Naive thymus-derived CD8-positive, alpha-beta T cell (primary cell): Measurements from ENCODE around the gene ZPBP. TPM values are rescaled to one million over a fixed set of nuclear protein-coding genes. Genes with fewer than 3 reads are reported as not detected.

Source experiments
- ATAC-seq, 2 donors: fragments of 150-1000 bp; cut with Tn5 transposase in 1 of 2; sonication (Bioruptor Pico), chemical (Tn5 transposase) in 1 of 2; 1 replicate in 1 of 2; 2 replicates in 1 of 2; pipeline ENCODE4 v1.10.0; 2021; ENCODE audit warnings: mild to moderate bottlenecking in 2 of 2, moderate library complexity in 2 of 2
- POLR2A ChIA-PET: fragments of 350-600 bp; sonication (Branson Sonifier 250); formaldehyde crosslinking; loops from one replicate; lab custom pipeline; 2021; ENCODE audit warnings: antibody characterized with exemption; lab: Charles Lee
- DNase-seq, 10 donors: peaks; one replicate each; pipeline versions ENCODE4 v3.0.0 to v3.0.0-alpha.2; 2020 to 2022
- H3K27ac Mint-ChIP-seq, 10 donors: one replicate each; pipeline ENCODE4 v1.8.0; 2020 to 2022; ENCODE audit warnings: mild to moderate bottlenecking in 10 of 10, mixed read lengths in 10 of 10, moderate library complexity in 4 of 10, inconsistent platforms in 1 of 10
- H3K27me3 Mint-ChIP-seq, 5 donors: one replicate each; pipeline ENCODE4 v1.8.0; 2021 to 2022; ENCODE audit warnings: mixed read lengths in 5 of 5
- H3K36me3 Mint-ChIP-seq, 3 donors: one replicate each; pipeline ENCODE4 v1.8.0; 2020 to 2022; ENCODE audit warnings: mixed read lengths in 3 of 3, mild to moderate bottlenecking in 2 of 3, inconsistent platforms in 1 of 3
- H3K4me1 Mint-ChIP-seq, 4 donors: one replicate each; pipeline ENCODE4 v1.8.0; 2021 to 2022; ENCODE audit warnings: mixed read lengths in 4 of 4
- H3K4me3 Mint-ChIP-seq, 10 donors: one replicate each; pipeline ENCODE4 v1.8.0; 2020 to 2022; ENCODE audit warnings: mild to moderate bottlenecking in 10 of 10, mixed read lengths in 10 of 10, moderate library complexity in 6 of 10, inconsistent platforms in 1 of 10
- H3K9me3 Mint-ChIP-seq, 9 donors: one replicate each; pipeline ENCODE4 v1.8.0; 2020 to 2022; ENCODE audit warnings: mixed read lengths in 9 of 9, mild to moderate bottlenecking in 3 of 9, inconsistent platforms in 1 of 9, moderate library complexity in 1 of 9
- polyA plus RNA-seq, 3 donors: library from polyadenylated mRNA; unstranded; fragments of 300-500 nt; fragmentation: Illumina TruSeq; gene quantifications; one replicate each; pipeline ENCODE4 v1.2.3, GENCODE V29; 2021
- total RNA-seq, 8 experiments: library from RNA in 2 of 8; stranded (reverse) in 2 of 8; gene quantifications; one replicate each; pipeline ENCODE4 v1.2.3 and lab custom pipeline; 2021 to 2026

Gene ZPBP
- total and polyA plus RNA-seq, 5 experiments from 2014 or later, result not detected

GRCh38 chr7:50022991-50023390 is 70.1 kb downstream of the ZPBP start:
- H3K36me3 Mint-ChIP-seq, result peaks cover 0 to 10% (median 0%) of the 10 kb centered on the region in 3 donors
- POLR2A ChIA-PET, result no interaction called here
- H3K27ac Mint-ChIP-seq, result no peak overlapping the region
- H3K9me3 Mint-ChIP-seq, result peaks cover 0 to 12% (median 2%) of the 10 kb centered on the region in 9 donors
- ATAC-seq (no peak), DNase-seq (no peak)
- H3K27me3 Mint-ChIP-seq, result peaks cover 5 to 38% (median 8%) of the 10 kb centered on the region in 5 donors
- H3K4me1 Mint-ChIP-seq, result no peaks in the 10 kb centered on the region
- H3K4me3 Mint-ChIP-seq, result no peak overlapping the region

- Mint-ChIP-seq H3K4me3 (no peak overlapping the region), H3K27ac (no peak overlapping the region), H3K36me3 (peaks cover 0 to 10% (median 0%) of the 10 kb centered on the region in 3 donors), H3K4me1 (no peaks in the 10 kb centered on the region), H3K9me3 (peaks cover 0 to 12% (median 2%) of the 10 kb centered on the region in 9 donors), H3K27me3 (peaks cover 5 to 38% (median 8%) of the 10 kb centered on the region in 5 donors)
- ATAC-seq (no peak), DNase-seq (no peak)
- POLR2A ChIA-PET, result no interaction called here
Measured at GRCh38 chr7:50022451-50022850, 70.6 kb downstream of the ZPBP start.

- Mint-ChIP-seq H3K27ac (no peak overlapping the region), H3K27me3 (peaks cover 0 to 3% (median 0%) of the 10 kb centered on the region in 5 donors), H3K36me3 (no peaks in the 10 kb centered on the region), H3K9me3 (no peaks in the 10 kb centered on the region), H3K4me3 (no peak overlapping the region), H3K4me1 (no peaks in the 10 kb centered on the region)
- ATAC-seq (no peak), DNase-seq (no peak)
- POLR2A ChIA-PET, result no interaction called here
Measured at GRCh38 chr7:49995681-49996080, 97.4 kb downstream of the ZPBP start.

GRCh38 chr7:49986191-49986590 is 106.9 kb downstream of the ZPBP start:
- no peak for DNase-seq
- no peak for ATAC-seq
- H3K36me3 Mint-ChIP-seq, result peaks cover 0 to 18% (median 18%) of the 10 kb centered on the region in 3 donors
- no peaks in the 10 kb centered on the region for H3K4me1 Mint-ChIP-seq
- peaks cover 2 to 10% (median 3%) of the 10 kb centered on the region in 5 donors for H3K27me3 Mint-ChIP-seq
- no peak overlapping the region for H3K4me3 Mint-ChIP-seq
- peaks cover 0 to 41% (median 16%) of the 10 kb centered on the region in 9 donors for H3K9me3 Mint-ChIP-seq
- POLR2A ChIA-PET, result no interaction called here
- no peak overlapping the region for H3K27ac Mint-ChIP-seq

GRCh38 chr7:49980465-49980864 is 112.6 kb downstream of the ZPBP start:
- DNase-seq, result peak in 2 of 10 donors; percentile 6 to 10
- H3K36me3 Mint-ChIP-seq, result peaks cover 0 to 1% (median 0%) of the 10 kb centered on the region in 3 donors
- H3K4me1 Mint-ChIP-seq, result no peaks in the 10 kb centered on the region
- H3K27me3 Mint-ChIP-seq, result no peaks in the 10 kb centered on the region
- POLR2A ChIA-PET, result no interaction called here
- no peak overlapping the region for H3K4me3 Mint-ChIP-seq
- H3K9me3 Mint-ChIP-seq, result peaks cover 0 to 2% (median 0%) of the 10 kb centered on the region in 9 donors
- H3K27ac Mint-ChIP-seq, result no peak overlapping the region
- ATAC-seq, result no peak

- no peak overlapping the region for H3K4me3 Mint-ChIP-seq
- no peaks in the 10 kb centered on the region for H3K36me3 Mint-ChIP-seq
- ATAC-seq (no peak), DNase-seq (no peak)
- no peaks in the 10 kb centered on the region for H3K9me3 Mint-ChIP-seq
- POLR2A ChIA-PET, result no interaction called here
- no peaks in the 10 kb centered on the region for H3K27me3 Mint-ChIP-seq
- H3K27ac Mint-ChIP-seq, result no peak overlapping the region
- no peaks in the 10 kb centered on the region for H3K4me1 Mint-ChIP-seq
Measured at GRCh38 chr7:49976238-49976637, 116.8 kb downstream of the ZPBP start.

- Mint-ChIP-seq H3K4me3 (no peak overlapping the region), H3K27ac (no peak overlapping the region), H3K9me3 (no peaks in the 10 kb centered on the region), H3K27me3 (no peaks in the 10 kb centered on the region), H3K4me1 (no peaks in the 10 kb centered on the region), H3K36me3 (no peaks in the 10 kb centered on the region)
- no peak for DNase-seq
- POLR2A ChIA-PET, result no interaction called here
- no peak for ATAC-seq
Measured at GRCh38 chr7:49974035-49974434, 119.0 kb downstream of the ZPBP start.

- Mint-ChIP-seq H3K27me3 (peaks cover 0 to 11% (median 5%) of the 10 kb centered on the region in 5 donors), H3K9me3 (peaks cover 0 to 17% (median 8%) of the 10 kb centered on the region in 9 donors), H3K4me1 (no peaks in the 10 kb centered on the region), H3K36me3 (peaks cover 0 to 4% (median 1%) of the 10 kb centered on the region in 3 donors), H3K27ac (no peak overlapping the region), H3K4me3 (no peak overlapping the region)
- ATAC-seq, result no peak
- no peak for DNase-seq
- POLR2A ChIA-PET, result no interaction called here
Measured at GRCh38 chr7:49937608-49938007, 155.4 kb downstream of the ZPBP start.

- POLR2A ChIA-PET, result no interaction called here
- Mint-ChIP-seq H3K4me3 (no peak overlapping the region), H3K27me3 (peaks cover 0 to 25% (median 4%) of the 10 kb centered on the region in 5 donors), H3K9me3 (peaks cover 6 to 36% (median 24%) of the 10 kb centered on the region in 9 donors), H3K36me3 (peaks cover 0 to 17% (median 0%) of the 10 kb centered on the region in 3 donors), H3K4me1 (no peaks in the 10 kb centered on the region), H3K27ac (no peak overlapping the region)
- DNase-seq (no peak), ATAC-seq (no peak)
Measured at GRCh38 chr7:49931627-49932026, 161.4 kb downstream of the ZPBP start.

GRCh38 chr7:49928787-49929186 is 164.3 kb downstream of the ZPBP start:
- ATAC-seq (no peak), DNase-seq (no peak)
- no peak overlapping the region for H3K27ac Mint-ChIP-seq
- peaks cover 6 to 36% (median 24%) of the 10 kb centered on the region in 9 donors for H3K9me3 Mint-ChIP-seq
- H3K4me3 Mint-ChIP-seq, result no peak overlapping the region
- peaks cover 0 to 18% (median 3%) of the 10 kb centered on the region in 5 donors for H3K27me3 Mint-ChIP-seq
- H3K4me1 Mint-ChIP-seq, result no peaks in the 10 kb centered on the region
- POLR2A ChIA-PET, result no interaction called here
- peaks cover 0 to 17% (median 0%) of the 10 kb centered on the region in 3 donors for H3K36me3 Mint-ChIP-seq

- Mint-ChIP-seq H3K27me3 (peaks cover 0 to 18% (median 3%) of the 10 kb centered on the region in 5 donors), H3K4me3 (no peak overlapping the region), H3K36me3 (peaks cover 0 to 13% (median 0%) of the 10 kb centered on the region in 3 donors), H3K9me3 (peaks cover 6 to 32% (median 22%) of the 10 kb centered on the region in 9 donors), H3K27ac (no peak overlapping the region), H3K4me1 (no peaks in the 10 kb centered on the region)
- ATAC-seq (no peak), DNase-seq (no peak)
- POLR2A ChIA-PET, result no interaction called here
Measured at GRCh38 chr7:49927631-49928030, 165.4 kb downstream of the ZPBP start.

- peaks cover 0 to 18% (median 3%) of the 10 kb centered on the region in 5 donors for H3K27me3 Mint-ChIP-seq
- no peak for DNase-seq
- no peaks in the 10 kb centered on the region for H3K4me1 Mint-ChIP-seq
- no peak overlapping the region for H3K27ac Mint-ChIP-seq
- H3K9me3 Mint-ChIP-seq, result peaks cover 6 to 24% (median 18%) of the 10 kb centered on the region in 9 donors
- H3K36me3 Mint-ChIP-seq, result peaks cover 0 to 12% (median 0%) of the 10 kb centered on the region in 3 donors
- H3K4me3 Mint-ChIP-seq, result no peak overlapping the region
- POLR2A ChIA-PET, result no interaction called here
- no peak for ATAC-seq
Measured at GRCh38 chr7:49926720-49927119, 166.3 kb downstream of the ZPBP start.

GRCh38 chr7:49911909-49912308 is 181.1 kb downstream of the ZPBP start:
- H3K4me3 Mint-ChIP-seq, result no peak overlapping the region
- no peak for DNase-seq
- H3K27ac Mint-ChIP-seq, result no peak overlapping the region
- POLR2A ChIA-PET, result no interaction called here
- H3K4me1 Mint-ChIP-seq, result no peaks in the 10 kb centered on the region
- H3K27me3 Mint-ChIP-seq, result peaks cover 2 to 8% (median 4%) of the 10 kb centered on the region in 5 donors
- no peak for ATAC-seq
- H3K36me3 Mint-ChIP-seq, result no peaks in the 10 kb centered on the region
- peaks cover 0 to 11% (median 5%) of the 10 kb centered on the region in 9 donors for H3K9me3 Mint-ChIP-seq

- H3K4me1 Mint-ChIP-seq, result no peaks in the 10 kb centered on the region
- H3K27me3 Mint-ChIP-seq, result peaks cover 6 to 13% (median 10%) of the 10 kb centered on the region in 5 donors
- no peak overlapping the region for H3K27ac Mint-ChIP-seq
- DNase-seq (no peak), ATAC-seq (no peak)
- no peaks in the 10 kb centered on the region for H3K36me3 Mint-ChIP-seq
- POLR2A ChIA-PET, result no interaction called here
- H3K9me3 Mint-ChIP-seq, result peaks cover 0 to 7% (median 0%) of the 10 kb centered on the region in 9 donors
- no peak overlapping the region for H3K4me3 Mint-ChIP-seq
Measured at GRCh38 chr7:49894543-49894942, 198.5 kb downstream of the ZPBP start.
